Measurements from ENCODE around the gene DNAL4.

The DNAL4 gene

GRCh38 chr22:38741576-38741975 lies 52.4 kb downstream of the DNAL4 start:
- DNase-seq (ENCODE audit: low read depth in 2 of 3, low spot score in 2 of 3), result no peak

GRCh38 chr22:38741166-38741565 lies 52.8 kb downstream of the DNAL4 start:
- DNase-seq (ENCODE audit: low read depth in 2 of 3, low spot score in 2 of 3), result no peak

- DNase-seq (ENCODE audit: low read depth in 2 of 3, low spot score in 2 of 3), result no peak
Measured at GRCh38 chr22:38740754-38741153, 53.2 kb downstream of the DNAL4 start.

- no peak for DNase-seq (ENCODE audit: low read depth in 2 of 3, low spot score in 2 of 3)
Measured at GRCh38 chr22:38740116-38740723, 53.7 kb downstream of the DNAL4 start.

GRCh38 chr22:38739300-38740055 lies 54.5 kb downstream of the DNAL4 start:
- no peak for DNase-seq (ENCODE audit: low read depth in 2 of 3, low spot score in 2 of 3)

GRCh38 chr22:38738475-38739070 lies 55.4 kb downstream of the DNAL4 start:
- DNase-seq (ENCODE audit: low read depth in 2 of 3, low spot score in 2 of 3), result no peak

- DNase-seq (ENCODE audit: low read depth in 2 of 3, low spot score in 2 of 3), result no peak
Measured at GRCh38 chr22:38737302-38738060, 56.5 kb downstream of the DNAL4 start.

- no peak for DNase-seq (ENCODE audit: low read depth in 2 of 3, low spot score in 2 of 3)
Measured at GRCh38 chr22:38736257-38736570, 57.7 kb downstream of the DNAL4 start.

- no peak for DNase-seq (ENCODE audit: low read depth in 2 of 3, low spot score in 2 of 3)
Measured at GRCh38 chr22:38735465-38736256, 58.3 kb downstream of the DNAL4 start.

- no peak for DNase-seq (ENCODE audit: low read depth in 2 of 3, low spot score in 2 of 3)
Measured at GRCh38 chr22:38735126-38735464, 58.8 kb downstream of the DNAL4 start.

- DNase-seq (ENCODE audit: low read depth in 2 of 3, low spot score in 2 of 3), result no peak
Measured at GRCh38 chr22:38734421-38735100, 59.4 kb downstream of the DNAL4 start.

- DNase-seq (ENCODE audit: low read depth in 2 of 3, low spot score in 2 of 3), result no peak
Measured at GRCh38 chr22:38733724-38734381, 60.1 kb downstream of the DNAL4 start.

GRCh38 chr22:38733329-38733723 lies 60.6 kb downstream of the DNAL4 start:
- DNase-seq (ENCODE audit: low read depth in 2 of 3, low spot score in 2 of 3), result no peak

GRCh38 chr22:38732251-38732815 lies 61.6 kb downstream of the DNAL4 start:
- no peak for DNase-seq (ENCODE audit: low read depth in 2 of 3, low spot score in 2 of 3)

GRCh38 chr22:38731703-38732161 lies 62.2 kb downstream of the DNAL4 start:
- DNase-seq (ENCODE audit: low read depth in 2 of 3, low spot score in 2 of 3), result no peak

- DNase-seq (ENCODE audit: low read depth in 2 of 3, low spot score in 2 of 3), result no peak
Measured at GRCh38 chr22:38730411-38730871, 63.5 kb downstream of the DNAL4 start.

- no peak for DNase-seq (ENCODE audit: low read depth in 2 of 3, low spot score in 2 of 3)
Measured at GRCh38 chr22:38729946-38730345, 64.0 kb downstream of the DNAL4 start.

GRCh38 chr22:38728871-38729796 lies 64.8 kb downstream of the DNAL4 start:
- no peak for DNase-seq (ENCODE audit: low read depth in 2 of 3, low spot score in 2 of 3)

All from activated CD8-positive, alpha-beta memory T cell treated with anti-CD3 and anti-CD28 coated beads for 48 hours (primary cell).